Panc1 (cell line): ENCODE data around the gene MRGPRD. TPM values are rescaled to one million over a fixed set of nuclear protein-coding genes. Genes with fewer than 3 reads are reported as not detected.

ENCODE experiments used
- ATAC-seq: fragments of 200-7000 bp; cut with Tn5 transposase; 2 replicates; pipeline ENCODE4 v1.9.1; 2020; ENCODE audit warnings: mild to moderate bottlenecking, moderate library complexity
- BruUV-seq: library from RNA; stranded (reverse); fragments of 400-500 nt; replicated peaks from 2 replicates; lab custom pipeline; 2021; lab: Mats Ljungman, UMichigan
- CTCF ChIA-PET: fragments of 300-600 bp; sonication (Branson Sonifier 250); formaldehyde crosslinking; loops from one replicate; lab custom pipeline; 2022; ENCODE audit warnings: antibody characterized with exemption; lab: Charles Lee
- POLR2A ChIA-PET: fragments of 300-600 bp; sonication (Branson Sonifier 250); formaldehyde crosslinking; loops from one replicate; lab custom pipeline; 2022; ENCODE audit warnings: antibody characterized with exemption; lab: Charles Lee
- DNase-seq: peaks from one replicate; pipeline ENCODE4 v3.0.0-alpha.2; 2010; ENCODE audit warnings: low read depth, low spot score
- H3K27ac ChIP-seq: 2 replicates; pipeline ENCODE4 v1.5.1; 2011; ENCODE audit warnings: mild to moderate bottlenecking, low read length, inconsistent platforms
- H3K27me3 ChIP-seq: fragments of 200-500 bp; sonication (Bioruptor generic); 2 replicates; pipeline ENCODE4 v1.6.0; 2014; ENCODE audit warnings: low read length, inconsistent platforms; ENCODE audit not compliant: control insufficient read depth, insufficient read depth
- H3K36me3 ChIP-seq: fragments of 200-500 bp; sonication (Bioruptor generic); 2 replicates; pipeline ENCODE4 v1.5.1; 2014; ENCODE audit warnings: inconsistent platforms, mild to moderate bottlenecking, low read length, moderate library complexity; ENCODE audit not compliant: control insufficient read depth, insufficient read depth
- H3K4me1 ChIP-seq: 2 replicates; pipeline ENCODE4 v1.5.1; 2011; ENCODE audit warnings: inconsistent platforms, mild to moderate bottlenecking, low read length, moderate library complexity; ENCODE audit not compliant: control insufficient read depth, insufficient read depth
- H3K4me3 ChIP-seq, 2 experiments: 2 replicates each; pipeline ENCODE4 v1.5.1; 2011 to 2012; ENCODE audit warnings: low read depth in 2 of 2, low read length in 2 of 2, mild to moderate bottlenecking in 2 of 2, inconsistent platforms in 1 of 2, moderate library complexity in 1 of 2
- H3K9me3 ChIP-seq: fragments of 200-500 bp; sonication (Bioruptor generic); 2 replicates; pipeline ENCODE4 v1.5.1; 2014; ENCODE audit warnings: low read depth, mild to moderate bottlenecking, inconsistent platforms, low read length, moderate library complexity; ENCODE audit not compliant: control insufficient read depth, insufficient read depth
- POLR2AphosphoS5 ChIP-seq: IDR thresholded peaks from 2 replicates; pipeline ENCODE4 v1.6.1; 2012; ENCODE audit warnings: mild to moderate bottlenecking, low read depth, low read length, moderate library complexity
- REST ChIP-seq, 2 experiments: IDR thresholded peaks; 2 replicates each; pipeline ENCODE4 v1.6.1; 2011 to 2012; ENCODE audit warnings: low read depth in 2 of 2, control low read depth in 1 of 2, low read length in 1 of 2, mild to moderate bottlenecking in 1 of 2, moderate library complexity in 1 of 2; ENCODE audit not compliant: insufficient read depth in 1 of 2
- SIN3A ChIP-seq: IDR thresholded peaks from 2 replicates; pipeline ENCODE4 v1.6.1; 2012; ENCODE audit warnings: low read depth, mild to moderate bottlenecking, low read length, moderate library complexity, borderline replicate concordance; ENCODE audit not compliant: insufficient read depth
- TCF7L2 ChIP-seq: IDR thresholded peaks from 2 replicates; pipeline ENCODE4 v1.6.1; 2011; ENCODE audit warnings: mild to moderate bottlenecking, low read depth, low read length, inconsistent platforms
- in situ Hi-C: cut with HindIII; loops from 2 replicates; pipeline ENCODE4 v1.10.0; 2016; ENCODE audit warnings: low sequenced_read_pairs, low pct_unique_long_range_greater_than_20kb
- intact Hi-C: fragments of 100-400 bp; cut with micrococcal nuclease; formaldehyde crosslinking; loops from one replicate; pipeline ENCODE4 v1.10.0; 2022; ENCODE audit not compliant: unreplicated experiment
- total RNA-seq: library from RNA; stranded (reverse); gene quantifications from one replicate; pipeline ENCODE4 v1.2.1, GENCODE V29; 2021; ENCODE audit not compliant: unreplicated experiment
- TF ChIP-seq, protein P1 (sequence below): fragments of 450-650 bp; IDR thresholded peaks from 2 replicates; pipeline ENCODE4 v1.5.1; 2017; ENCODE audit warnings: mild to moderate bottlenecking

Gene MRGPRD
- total RNA-seq, 1 experiment from 2014 or later: not detected

GRCh38 chr11:68950270-68950669 lies 30.5 kb downstream of the MRGPRD start:
- ATAC-seq: peak; percentile 72; the same call in 1 of the 2 replicates
- Histone ChIP-seq H3K27ac (no peak overlapping the region), H3K4me1 (0 out of 2 replicates have a peak, but pooled peaks cover under 1% of the 10 kb centered on the region), H3K9me3 (no peaks in the 10 kb centered on the region), H3K27me3 (no peaks in the 10 kb centered on the region), H3K36me3 (no peaks in the 10 kb centered on the region), H3K4me3 (no peak overlapping the region)
- intact Hi-C loops (no loop called here), in situ Hi-C loops (no loop called here)
- ChIA-PET POLR2A (interaction anchor here (0.6 kb wide), 1 partner anchor 68 kb away, joined by 3 read pairs; no protein-coding TSS in a partner anchor), CTCF (interaction anchor here (0.5 to 1.2 kb wide), 3 partner anchors 41 to 343 kb away, joined by 3 to 6 read pairs (median 4); no protein-coding TSS in a partner anchor)
- no peak for TF ChIP-seq POLR2AphosphoS5
- no peak for TF ChIP-seq SIN3A
- TF ChIP-seq, protein P1, sequence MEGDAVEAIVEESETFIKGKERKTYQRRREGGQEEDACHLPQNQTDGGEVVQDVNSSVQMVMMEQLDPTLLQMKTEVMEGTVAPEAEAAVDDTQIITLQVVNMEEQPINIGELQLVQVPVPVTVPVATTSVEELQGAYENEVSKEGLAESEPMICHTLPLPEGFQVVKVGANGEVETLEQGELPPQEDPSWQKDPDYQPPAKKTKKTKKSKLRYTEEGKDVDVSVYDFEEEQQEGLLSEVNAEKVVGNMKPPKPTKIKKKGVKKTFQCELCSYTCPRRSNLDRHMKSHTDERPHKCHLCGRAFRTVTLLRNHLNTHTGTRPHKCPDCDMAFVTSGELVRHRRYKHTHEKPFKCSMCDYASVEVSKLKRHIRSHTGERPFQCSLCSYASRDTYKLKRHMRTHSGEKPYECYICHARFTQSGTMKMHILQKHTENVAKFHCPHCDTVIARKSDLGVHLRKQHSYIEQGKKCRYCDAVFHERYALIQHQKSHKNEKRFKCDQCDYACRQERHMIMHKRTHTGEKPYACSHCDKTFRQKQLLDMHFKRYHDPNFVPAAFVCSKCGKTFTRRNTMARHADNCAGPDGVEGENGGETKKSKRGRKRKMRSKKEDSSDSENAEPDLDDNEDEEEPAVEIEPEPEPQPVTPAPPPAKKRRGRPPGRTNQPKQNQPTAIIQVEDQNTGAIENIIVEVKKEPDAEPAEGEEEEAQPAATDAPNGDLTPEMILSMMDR: no peak
- TF ChIP-seq TCF7L2: no peak
- TF ChIP-seq REST (IDR thresholded peaks at IDR 0.05; ENCODE audit: insufficient read depth in 1 of 2, low read depth in 2 of 2, low read length in 1 of 2): no peak
- DNase-seq: no peak
- no TSS peak for BruUV-seq

- CTCF ChIA-PET: interaction anchor here (0.6 kb wide), 1 partner anchor 707 kb away, joined by 3 read pairs; no protein-coding TSS in a partner anchor
Observed at GRCh38 chr11:68948935-68949334, 31.9 kb downstream of the MRGPRD start.

More at GRCh38 chr11:68948935-68949334, 31.9 kb downstream of the MRGPRD start:
- intact Hi-C loops (no loop called here), in situ Hi-C loops (no loop called here)
- Histone ChIP-seq H3K27ac (no peak overlapping the region), H3K4me3 (no peak overlapping the region), H3K4me1 (no peaks in the 10 kb centered on the region), H3K27me3 (no peaks in the 10 kb centered on the region), H3K36me3 (no peaks in the 10 kb centered on the region), H3K9me3 (no peaks in the 10 kb centered on the region)
- TF ChIP-seq REST (IDR thresholded peaks at IDR 0.05; ENCODE audit: insufficient read depth in 1 of 2, low read depth in 2 of 2, low read length in 1 of 2) (no peak), SIN3A (no peak), TCF7L2 (no peak), POLR2AphosphoS5 (no peak)
- TF ChIP-seq, protein P1: no peak
- no peak for ATAC-seq
- no peak for DNase-seq
- POLR2A ChIA-PET: no interaction called here
- BruUV-seq: no TSS peak
